ENCODE data around the gene CCDC197.

The CCDC197 gene

DNA sequence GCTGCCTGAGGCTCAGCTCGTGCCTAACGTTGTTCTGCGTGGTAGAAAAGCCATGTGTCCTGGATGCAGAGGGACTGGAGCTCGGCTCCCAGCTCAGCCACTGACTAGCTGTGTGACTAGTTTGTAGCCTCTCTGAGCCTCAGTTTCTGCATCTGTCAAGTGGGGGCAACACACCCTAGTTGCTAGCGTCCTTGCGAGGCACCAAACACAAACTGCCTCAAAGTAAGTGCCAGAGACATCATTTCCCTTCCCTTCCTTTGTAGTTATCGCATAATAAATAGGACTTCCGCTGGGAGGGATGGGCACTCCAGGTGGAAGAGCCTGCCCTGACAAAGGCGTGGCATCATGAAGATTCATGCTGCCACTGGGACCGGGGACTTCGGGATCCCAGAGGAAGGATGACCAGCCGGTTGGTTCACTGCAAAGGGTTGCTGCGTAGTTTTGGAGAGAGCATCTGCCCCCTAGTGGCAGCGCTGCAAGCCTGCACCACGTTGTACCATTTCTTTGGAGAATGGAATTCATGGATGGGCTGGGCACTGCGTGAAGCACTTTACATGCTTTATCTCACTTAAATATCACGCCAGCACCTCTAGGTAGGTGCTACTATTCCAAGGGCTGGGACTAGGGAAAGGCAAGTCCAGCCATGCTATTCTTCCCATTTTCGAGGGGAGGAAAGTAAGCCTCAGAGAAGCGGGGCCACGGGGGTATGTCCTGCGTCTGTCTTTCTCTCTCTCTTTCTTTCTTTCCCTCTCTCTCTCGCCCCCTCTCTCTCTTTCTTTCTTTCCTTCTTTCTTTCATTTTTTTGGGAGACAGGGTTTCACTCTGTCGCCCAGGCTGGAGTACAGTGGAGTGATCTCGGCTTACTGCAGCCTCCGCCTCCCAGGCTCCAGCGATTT is 4.6 kb downstream of the CCDC197 start:
- peak; percentile 51 for DNase-seq

DNA sequence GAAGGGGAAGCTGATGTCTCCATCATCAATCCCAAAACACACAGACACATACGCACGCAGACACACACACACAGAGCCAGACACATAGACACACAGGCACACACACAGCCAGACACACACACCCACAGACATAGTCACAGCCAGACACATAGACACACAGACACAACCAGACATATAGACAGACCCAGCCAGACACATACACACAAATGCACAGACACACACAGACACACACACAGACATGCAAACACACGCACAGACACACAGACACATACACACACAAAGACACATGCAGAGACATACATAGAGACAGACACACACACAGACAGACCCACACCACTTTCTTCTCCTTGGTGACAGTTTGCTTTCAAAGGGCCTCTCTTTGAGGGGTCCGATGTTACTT is 6.3 kb downstream of the CCDC197 start:
- no peak for DNase-seq

GRCh38 chr14:94004015-94004414 is 6.9 kb downstream of the CCDC197 start:
- no peak for DNase-seq

- DNase-seq = no peak
Observed at GRCh38 chr14:94005324-94006073, 8.4 kb downstream of the CCDC197 start.

DNA sequence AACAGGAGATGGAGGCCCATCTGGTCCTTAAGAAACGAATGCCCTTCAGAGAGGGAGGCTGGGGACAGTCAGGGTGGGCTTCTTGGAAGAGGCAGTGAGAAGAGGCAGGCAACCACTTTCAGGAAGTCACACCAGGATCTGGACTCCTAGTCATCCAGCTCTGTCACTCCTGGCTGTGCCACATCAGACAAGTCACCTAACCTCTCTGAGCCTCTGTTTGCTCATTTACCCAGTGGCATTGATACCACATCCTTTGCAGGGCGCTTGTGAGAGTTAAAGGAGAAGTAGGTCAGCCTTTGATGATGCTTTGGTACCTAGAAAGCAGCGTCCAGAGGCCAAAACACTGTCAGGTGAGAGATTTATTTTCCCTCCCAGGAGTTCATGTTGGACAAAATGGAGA is 11.1 kb downstream of the CCDC197 start:
- no peak for DNase-seq

- DNase-seq = no peak
Observed at GRCh38 chr14:94009767-94010166, 12.7 kb downstream of the CCDC197 start.

GRCh38 chr14:94010625-94011024 is 13.5 kb downstream of the CCDC197 start:
- DNase-seq = no peak

GRCh38 chr14:94011795-94012194 is 14.7 kb downstream of the CCDC197 start:
- no peak for DNase-seq

DNA sequence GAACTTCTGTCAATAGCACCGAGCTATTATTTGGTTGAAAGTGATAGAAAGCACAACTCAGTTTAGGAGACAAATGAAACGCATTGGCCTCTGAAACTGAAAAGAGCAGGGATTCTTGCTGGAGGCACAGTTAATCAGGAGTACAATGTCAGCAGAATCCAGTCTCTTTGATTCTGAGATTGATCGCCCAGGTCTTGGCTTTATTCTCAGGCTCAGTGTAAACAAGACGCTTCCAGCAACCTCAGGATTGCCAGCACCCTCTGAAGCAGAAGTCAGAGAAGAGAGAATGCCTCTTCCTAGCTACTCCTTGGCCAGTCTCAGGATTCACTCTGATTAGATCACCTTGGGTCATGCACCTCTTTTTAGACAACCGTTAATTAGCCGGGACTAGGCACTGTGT is 17.3 kb downstream of the CCDC197 start:
- no peak for DNase-seq

DNA sequence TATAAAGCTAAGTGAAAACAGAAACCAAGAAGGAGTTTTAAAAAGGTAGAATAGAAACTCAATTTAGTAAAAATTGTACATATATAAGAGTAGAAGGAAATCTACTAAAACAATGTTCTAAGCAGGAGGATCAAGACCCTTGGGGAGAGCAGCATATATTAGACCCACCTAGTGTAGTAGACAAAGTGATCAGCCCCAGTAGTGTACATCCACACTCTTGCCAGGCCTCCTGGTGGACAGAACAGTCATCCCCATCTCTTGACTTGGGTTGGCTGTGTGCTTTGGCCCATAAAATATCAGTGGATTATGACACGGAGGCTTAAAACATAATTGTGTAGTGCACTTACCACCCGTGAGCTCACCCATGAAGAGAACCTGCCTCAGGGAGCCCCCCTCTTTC is 18.1 kb downstream of the CCDC197 start:
- no peak for DNase-seq

DNA sequence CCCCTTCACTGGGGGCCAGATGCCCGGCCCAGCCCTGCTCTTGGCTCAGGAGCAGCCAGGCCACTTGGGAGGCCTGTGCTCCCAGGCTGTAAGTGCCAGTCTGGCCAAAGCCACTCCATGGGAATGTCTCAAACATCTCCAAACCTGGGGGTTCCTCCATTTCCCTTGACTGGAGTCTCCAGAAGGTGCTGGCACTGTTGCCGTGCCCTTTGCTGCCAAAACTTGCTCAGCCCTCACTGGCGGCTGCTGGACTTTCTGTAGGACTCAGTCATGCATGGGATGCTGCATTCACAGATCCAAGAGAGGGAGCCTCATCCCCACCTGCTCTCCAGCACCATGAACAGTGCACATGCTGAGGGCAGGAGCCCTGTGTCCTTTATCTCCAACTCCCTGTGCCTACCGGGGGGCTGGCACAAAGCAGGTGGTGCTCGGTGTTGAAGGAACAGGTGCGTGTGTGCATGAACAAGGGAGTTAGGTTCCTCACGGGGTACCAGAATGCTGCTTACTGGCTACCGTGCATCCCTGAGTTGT is 19.4 kb downstream of the CCDC197 start:
- DNase-seq = no peak

DNA sequence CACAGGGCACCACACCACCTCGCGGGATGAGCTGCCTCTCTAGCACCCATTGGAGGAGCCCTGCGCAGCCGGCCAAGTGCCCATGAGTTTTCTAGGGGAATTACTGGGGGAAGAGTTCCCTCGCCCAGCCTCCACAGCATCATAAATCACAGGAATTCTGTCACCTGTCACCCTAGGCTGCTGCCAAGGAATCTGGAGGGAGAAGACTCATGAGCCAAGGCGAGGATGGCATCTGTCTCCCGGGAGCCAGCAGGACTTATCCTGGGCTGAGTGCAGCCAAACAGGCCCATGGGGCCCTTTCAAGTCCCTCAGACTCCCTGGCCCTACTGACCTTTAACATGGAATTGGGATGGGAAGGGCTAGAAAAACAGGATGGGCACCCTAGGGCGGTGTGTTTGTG is 21.2 kb downstream of the CCDC197 start:
- DNase-seq = no peak

DNA sequence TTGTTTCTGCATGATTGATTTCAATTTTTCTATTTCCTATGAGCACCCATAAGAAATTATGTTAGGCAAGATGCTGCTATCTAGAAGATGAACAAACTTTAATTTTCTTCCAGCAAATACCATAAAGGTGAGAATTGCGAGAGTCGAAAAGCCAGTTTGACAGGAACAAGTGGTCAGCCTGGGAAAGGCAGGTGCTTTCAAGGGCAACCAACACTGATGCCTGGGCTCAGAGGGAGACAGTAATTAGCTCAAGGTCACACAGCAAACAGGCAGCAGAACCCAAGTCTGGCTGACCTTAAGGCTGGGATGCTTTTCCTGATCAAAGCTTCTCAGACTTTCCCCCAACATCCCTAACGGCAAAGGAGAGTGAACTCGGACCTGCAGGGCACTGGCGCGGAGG is 22.2 kb downstream of the CCDC197 start:
- DNase-seq = no peak

GRCh38 chr14:94020267-94020666 is 23.2 kb downstream of the CCDC197 start:
- no peak for DNase-seq

GRCh38 chr14:94021001-94021400 is 23.9 kb downstream of the CCDC197 start:
- DNase-seq = no peak

- DNase-seq = no peak
Observed at GRCh38 chr14:94021416-94022157, 24.5 kb downstream of the CCDC197 start.

- no peak for DNase-seq
Observed at GRCh38 chr14:94022532-94023411, 25.7 kb downstream of the CCDC197 start.

GRCh38 chr14:94024549-94024948 is 27.4 kb downstream of the CCDC197 start:
- DNase-seq = no peak

- DNase-seq = no peak
Observed at GRCh38 chr14:94025720-94026119, 28.6 kb downstream of the CCDC197 start.

GRCh38 chr14:94026173-94026888 is 29.2 kb downstream of the CCDC197 start, which contains the start of gene OTUB2:
Gene OTUB2 (plus strand): TSS chr14:94026340. CDS start chr14:94026538, 198 bp downstream.
- DNase-seq = peak; percentile 94

DNA sequence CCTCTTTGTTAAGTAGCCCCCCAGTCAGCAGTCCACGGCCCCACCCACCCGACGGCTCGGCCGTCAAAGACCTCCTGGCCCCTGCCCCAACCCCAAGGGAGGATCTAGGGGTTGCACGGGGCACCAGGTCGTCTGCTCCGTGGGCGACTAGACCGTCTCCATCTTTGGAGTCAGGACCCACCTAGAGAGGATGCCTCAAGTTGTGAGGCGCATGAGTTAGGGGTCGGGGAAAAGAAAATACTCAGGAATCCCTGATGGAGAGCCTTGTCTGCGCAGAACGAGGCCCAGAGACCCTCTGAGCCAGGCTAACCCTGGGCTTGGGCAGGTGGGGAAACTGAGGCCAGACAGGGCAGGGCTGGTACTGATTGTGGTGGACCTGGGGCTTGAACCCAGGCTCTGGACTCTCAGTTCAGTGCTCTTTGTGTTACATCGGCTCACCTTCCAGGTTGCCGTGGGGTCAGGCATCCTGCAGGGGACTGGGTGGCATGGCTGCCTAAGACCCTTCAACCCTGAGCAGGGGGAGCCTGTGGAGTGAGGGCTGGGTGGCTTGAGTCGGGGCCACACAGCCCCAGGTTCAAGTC is 29.9 kb downstream of the CCDC197 start:
- no peak for DNase-seq

All from activated T-cell treated with anti-CD3 and anti-CD28 coated beads for 4 hours (primary cell).